HepG2 (cell line): Measurements from ENCODE around the gene CC2D1A. TPM values are rescaled to one million over a fixed set of nuclear protein-coding genes. Genes with fewer than 3 reads are reported as not detected.
A peak's percentile ranks its signal among the peaks of the same experiment; 100 is the strongest.

Experiments
- ATAC-seq: fragments of 200-7000 bp; cut with Tn5 transposase; 3 replicates; pipeline ENCODE4 v1.9.1; 2020; ENCODE audit warnings: mild to moderate bottlenecking, moderate library complexity
- Bru-seq: library from RNA; stranded (reverse); fragments of 400-500 nt; gene quantifications from one replicate; lab custom pipeline; 2021; lab: Mats Ljungman, UMichigan
- BruChase-seq, 2 experiments: library from RNA; stranded (reverse); fragments of 400-500 nt; gene quantifications; one replicate each; lab custom pipeline; 2021; lab: Mats Ljungman, UMichigan
- BruUV-seq: library from RNA; stranded (reverse); fragments of 400-500 nt; replicated peaks from 2 replicates; lab custom pipeline; 2021; lab: Mats Ljungman, UMichigan
- CTCF ChIA-PET: fragments of 300-600 bp; formaldehyde crosslinking; extraction: SDS; loops from one replicate; lab custom pipeline; 2021; ENCODE audit warnings: low total read pairs, inconsistent platforms, low intra/inter-chr PET ratio; lab: Yijun Ruan, JAX
- POLR2A ChIA-PET: fragments of 350-600 bp; sonication (Branson Sonifier 250); formaldehyde crosslinking; loops from one replicate; lab custom pipeline; 2020; ENCODE audit warnings: antibody characterized with exemption, inconsistent platforms; lab: Yijun Ruan, JAX
- DNase-seq: peaks from one replicate; pipeline ENCODE4 v3.0.0-alpha.2; 2015; ENCODE audit warnings: low spot score
- FAIRE-seq: peaks from 3 replicates; lab custom pipeline; 2011; peaks lifted over from hg19 to GRCh38; lab: Jason Lieb, UNC
- H2AFZ ChIP-seq: one replicate; pipeline ENCODE4 v1.6.1; 2011; ENCODE audit warnings: low read length, inconsistent platforms
- H3K27ac ChIP-seq: fragments of 300-600 bp; 3 replicates; pipeline ENCODE4 v1.8.0; 2011; ENCODE audit warnings: mixed run types, mild to moderate bottlenecking, mixed read lengths, low read length, inconsistent platforms; ENCODE audit not compliant: insufficient read depth; ENCODE audit errors: extremely low read length
- H3K27me3 ChIP-seq, 2 experiments: fragments of 200-600 bp in 1 of 2; 2 replicates in 1 of 2; 3 replicates in 1 of 2; pipeline versions ENCODE4 v1.6.0 to v1.8.0; 2011; ENCODE audit warnings: low read length in 2 of 2, mild to moderate bottlenecking in 2 of 2, moderate library complexity in 2 of 2, inconsistent platforms in 1 of 2; ENCODE audit not compliant: insufficient read depth in 2 of 2, control insufficient read depth in 1 of 2
- H3K36me3 ChIP-seq, 2 experiments: fragments of 200-600 bp in 1 of 2; replicated peaks in 1 of 2; 2 replicates in 1 of 2; 3 replicates in 1 of 2; pipeline versions ENCODE4 v1.5.1 to v1.8.0; 2011; ENCODE audit warnings: low read length in 2 of 2, inconsistent platforms in 1 of 2; ENCODE audit not compliant: insufficient read depth in 2 of 2, control insufficient read depth in 1 of 2
- H3K4me1 ChIP-seq: 2 replicates; pipeline ENCODE4 v1.5.1; 2012; ENCODE audit warnings: low read length, inconsistent platforms; ENCODE audit not compliant: insufficient read depth
- H3K4me2 ChIP-seq: 2 replicates; pipeline ENCODE4 v1.6.0; 2011; ENCODE audit warnings: low read depth, low read length, inconsistent platforms
- H3K4me3 ChIP-seq, 3 experiments: fragments of 200-600 bp in 1 of 3; sonication (generic), shearing (Covaris generic) in 1 of 3; replicated peaks in 1 of 3; 2 replicates each; pipeline ENCODE4 v1.5.1; 2011 to 2016; ENCODE audit warnings: low read length in 3 of 3, inconsistent platforms in 2 of 3, low read depth in 2 of 3, mild to moderate bottlenecking in 2 of 3, control low read depth in 1 of 3, mixed read lengths in 1 of 3; ENCODE audit not compliant: insufficient read depth in 1 of 3
- H3K79me2 ChIP-seq: one replicate; pipeline ENCODE4 v1.6.1; 2011; ENCODE audit warnings: low read length, inconsistent platforms; ENCODE audit not compliant: insufficient read depth
- H3K9ac ChIP-seq: 2 replicates; pipeline ENCODE4 v1.6.0; 2011; ENCODE audit warnings: mild to moderate bottlenecking, low read depth, low read length, inconsistent platforms; ENCODE audit not compliant: insufficient read depth
- H3K9me3 ChIP-seq: 2 replicates; pipeline ENCODE4 v1.5.1; 2012; ENCODE audit warnings: mild to moderate bottlenecking, low read length
- H4K20me1 ChIP-seq: 2 replicates; pipeline ENCODE4 v1.6.0; 2011; ENCODE audit warnings: inconsistent platforms, mild to moderate bottlenecking, low read length, moderate library complexity; ENCODE audit not compliant: insufficient read depth
- AGO1 ChIP-seq: fragments of 200-400 bp; formaldehyde crosslinking; IDR thresholded peaks from 2 replicates; pipeline ENCODE4 v1.6.1; 2017; ENCODE audit warnings: mild to moderate bottlenecking, low read depth, low read length, moderate library complexity; ENCODE audit not compliant: poor library complexity, severe bottlenecking
- AKNA ChIP-seq: sonication (generic); formaldehyde crosslinking; IDR thresholded peaks from 2 replicates; pipeline ENCODE4 v1.4.0; 2020; ENCODE audit warnings: missing genetic modification reagents, borderline replicate concordance
- GFI1 ChIP-seq: sonication (generic); formaldehyde crosslinking; IDR thresholded peaks from 2 replicates; pipeline ENCODE4 v1.5.0; 2020; ENCODE audit warnings: missing genetic modification reagents, mild to moderate bottlenecking, borderline replicate concordance
- HNRNPL ChIP-seq: fragments of 200-400 bp; formaldehyde crosslinking; IDR thresholded peaks from 2 replicates; pipeline ENCODE4 v1.6.1; 2017; ENCODE audit warnings: mild to moderate bottlenecking, low read depth, low read length
- ZBTB43 ChIP-seq: sonication (generic); formaldehyde crosslinking; conservative IDR thresholded peaks from 2 replicates; pipeline ENCODE4 v1.4.0; 2020; ENCODE audit warnings: missing genetic modification reagents
- ZC3H13 ChIP-seq: sonication (generic); formaldehyde crosslinking; IDR thresholded peaks from 2 replicates; pipeline ENCODE4 v1.8.1; 2023; ENCODE audit warnings: mild to moderate bottlenecking, missing genetic modification reagents, moderate library complexity
- ZNF333 ChIP-seq: sonication (generic); formaldehyde crosslinking; IDR thresholded peaks from 2 replicates; pipeline ENCODE4 v1.4.0; 2020; ENCODE audit warnings: mild to moderate bottlenecking, missing genetic modification reagents, borderline replicate concordance
- ZNF775 ChIP-seq: sonication (generic); formaldehyde crosslinking; IDR thresholded peaks from 2 replicates; pipeline ENCODE4 v1.4.0; 2020; ENCODE audit warnings: missing genetic modification reagents, mild to moderate bottlenecking, moderate library complexity, borderline replicate concordance
- ZNF878 ChIP-seq: sonication (generic); formaldehyde crosslinking; IDR thresholded peaks from 2 replicates; pipeline ENCODE4 v1.8.1; 2023; ENCODE audit warnings: mild to moderate bottlenecking, missing genetic modification reagents, moderate library complexity
- WGBS: methylation state at CpG from one replicate; pipeline ENCODE4 v1.1.6; 2017; ENCODE audit warnings: low lambda C conversion rate; 5-methylcytosine and 5-hydroxymethylcytosine counted together
- in situ Hi-C: cut with HindIII; loops from 2 replicates; pipeline ENCODE4 v1.10.0; 2017; ENCODE audit warnings: low pct_unique_long_range_greater_than_20kb; ENCODE audit not compliant: extremely low pct_ligation_motif_present
- intact Hi-C: fragments of 100-400 bp; cut with micrococcal nuclease; formaldehyde crosslinking; loops from one replicate; pipeline ENCODE4 v1.10.0; 2022; ENCODE audit not compliant: unreplicated experiment
- long read RNA-seq, 2 experiments: library from RNA in 1 of 2; library from polyadenylated mRNA in 1 of 2; stranded (forward) in 1 of 2; unstranded in 1 of 2; transcript quantifications; one replicate each; pipeline ENCODE4 v2.0.0, GENCODE V29; 2019 to 2022
- polyA minus RNA-seq, 3 experiments: library from RNA; depleted of rRNA, polyadenylated mRNA; stranded (reverse); fragments of >200 nt; gene quantifications; 2 replicates each; pipeline ENCODE4 v1.2.3, GENCODE V29; 2011; ENCODE audit warnings: low replicate concordance in 1 of 3
- polyA plus RNA-seq, 8 experiments: library from polyadenylated mRNA; depleted of rRNA in 3 of 8; stranded (reverse) in 7 of 8; unstranded in 1 of 8; fragments of >200 nt; fragmentation: Illumina TruSeq in 4 of 8; extraction: Trizol in 4 of 8; gene quantifications; 2 replicates each; pipeline versions ENCODE4 v1.2.1 to v1.2.3, GENCODE V29; 2011 to 2016; ENCODE audit warnings: low read depth in 4 of 8, missing spikeins in 1 of 8, mixed read lengths in 1 of 8; ENCODE audit not compliant: insufficient read depth in 1 of 8
- total RNA-seq, 5 experiments: library from RNA; depleted of rRNA; stranded (reverse); fragments of >200 nt; fragmentation: Illumina TruSeq; extraction: Trizol; gene quantifications; 2 replicates each; pipeline ENCODE4 v1.2.3, GENCODE V29; 2016; ENCODE audit warnings: low read depth in 1 of 5

The CC2D1A gene
- 6.4 and 9.7 TPM in 2 replicates for total RNA-seq (2016; rRNA removed; fragmentation: Illumina TruSeq; extraction: Trizol)
- 5.0 and 5.7 TPM in 2 replicates for total RNA-seq (2016; cell fraction: cytosol; rRNA removed; fragmentation: Illumina TruSeq; extraction: Trizol; ENCODE audit: low read depth)
- 4.7 and 10.2 TPM in 2 replicates for total RNA-seq (2016; cell fraction: insoluble cytoplasmic fraction; rRNA removed; fragmentation: Illumina TruSeq; extraction: Trizol)
- 5.3 and 5.8 TPM in 2 replicates for total RNA-seq (2016; cell fraction: membrane; rRNA removed; fragmentation: Illumina TruSeq; extraction: Trizol)
- 9.4 and 12.9 TPM in 2 replicates for total RNA-seq (2016; cell fraction: nucleus; rRNA removed; fragmentation: Illumina TruSeq; extraction: Trizol)
- polyA plus RNA-seq (2011; rRNA removed) = 11.5 and 17.0 TPM in 2 replicates
- polyA plus RNA-seq (2011; cell fraction: cytosol; rRNA removed) = 4.6 and 5.8 TPM in 2 replicates
- polyA plus RNA-seq (2011; cell fraction: nucleus; rRNA removed) = 100 and 116 TPM in 2 replicates
- polyA plus RNA-seq (2012) = 16.4 and 23.4 TPM in 2 replicates
- 1.2 and 1.8 TPM in 2 replicates for polyA plus RNA-seq (2016; cell fraction: cytosol; fragmentation: Illumina TruSeq; extraction: Trizol; ENCODE audit: low read depth)
- 9.0 and 11.9 TPM in 2 replicates for polyA plus RNA-seq (2016; cell fraction: insoluble cytoplasmic fraction; fragmentation: Illumina TruSeq; extraction: Trizol; ENCODE audit: low read depth)
- polyA plus RNA-seq (2016; cell fraction: membrane; fragmentation: Illumina TruSeq; extraction: Trizol; ENCODE audit: low read depth) = 2.8 and 3.2 TPM in 2 replicates
- 55.9 and 56.2 TPM in 2 replicates for polyA plus RNA-seq (2016; cell fraction: nucleus; fragmentation: Illumina TruSeq; extraction: Trizol; ENCODE audit: insufficient read depth, low read depth)
- 13.2 and 19.3 TPM in 2 replicates for polyA minus RNA-seq (2011; rRNA and poly(A)+ RNA removed; ENCODE audit: low replicate concordance)
- polyA minus RNA-seq (2011; cell fraction: cytosol; rRNA and poly(A)+ RNA removed) = 4.7 and 6.5 TPM in 2 replicates
- polyA minus RNA-seq (2011; cell fraction: nucleus; rRNA and poly(A)+ RNA removed) = 20.1 and 21.6 TPM in 2 replicates
- percentile 54 among the genes with signal in this experiment for Bru-seq, nascent RNA
- BruChase-seq, experiment 1, labeled RNA remaining after a 6-hour chase = percentile 76 among the genes with signal in this experiment
- BruChase-seq, experiment 2, labeled RNA remaining after a 2-hour chase = percentile 62 among the genes with signal in this experiment
- long read RNA-seq, experiment 1, partial matches to known transcripts = 3 of 6 reads
- long read RNA-seq, experiment 1, other reads (novel, unspliced or antisense) = 3 of 6 reads
- long read RNA-seq, experiment 2, transcript CC2D1A-201 (29 exons, 3,581 nt) = major isoform, 8 of 74 reads
- long read RNA-seq, experiment 2, partial matches to known transcripts = 39 of 74 reads
- long read RNA-seq, experiment 2, other reads (novel, unspliced or antisense) = 25 of 74 reads

- no peaks in the 10 kb centered on the region for H3K27me3 ChIP-seq
- no TSS peak for BruUV-seq
- no peaks in the 10 kb centered on the region for H4K20me1 ChIP-seq
- ChIA-PET CTCF (no interaction called here), POLR2A (interaction anchor here (1.0 kb wide), 1 partner anchor 59 kb away, joined by 3 read pairs; no protein-coding TSS in a partner anchor)
- ATAC-seq = peak; percentile 98
- peaks cover 24% of the 10 kb centered on the region for H3K4me1 ChIP-seq
- WGBS = 37% methylated on average over 43 of the region's 86 CpGs
- peaks cover 0 to 4% of the 10 kb centered on the region in 2 experiments; a peak in 1 of 5 replicates for H3K36me3 ChIP-seq
- intact Hi-C loops = loop anchor here (2.0 kb wide), 1 partner anchor 117 kb away; no protein-coding TSS in a partner anchor
- no peaks in the 10 kb centered on the region for H3K9me3 ChIP-seq
- H3K9ac ChIP-seq = peak within 1 kb of the TSS; percentile 85
- H3K27ac ChIP-seq = peak within 1 kb of the TSS; percentile 73
- H3K79me2 ChIP-seq = no peaks in the 10 kb centered on the region
- FAIRE-seq = no peak
- peak; percentile 76 for DNase-seq
- peak within 1 kb of the TSS; percentile 84 for H3K4me2 ChIP-seq
- H3K4me3 ChIP-seq = peak within 1 kb of the TSS; percentile 81 to 92 (median 90)
- no peak within 1 kb of the TSS for H2AFZ ChIP-seq
- in situ Hi-C loops = no loop called here
- TF ChIP-seq ZNF878 (CRISPR knock-in tag) (no peak), ZC3H13 (CRISPR knock-in tag) (peak; percentile 58; the same call in 1 of the 2 replicates), AGO1 (no peak), ZBTB43 (CRISPR knock-in tag) (peak; percentile 69; the same call in 1 of the 2 replicates), HNRNPL (no peak), GFI1 (CRISPR knock-in tag) (no peak), ZNF333 (CRISPR knock-in tag) (peak; percentile 88; the same call in 1 of the 2 replicates), AKNA (no peak), ZNF775 (CRISPR knock-in tag) (no peak)
Measured at GRCh38 chr19:13905634-13906520, at the start of gene CC2D1A, which contains the start of gene BRME1. TSS of gene CC2D1A (plus strand) at chr19:13906201. CDS start at chr19:13906442, 241 bp downstream. TSS of gene BRME1 (minus strand) at chr19:13906117. CDS start at chr19:13904892, 1,225 bp downstream.
